ENCODE measurements around the gene PNCK.

- TF ChIP-seq ATF2 (IDR thresholded peaks at IDR 0.05; ENCODE audit: low read length), result no peak
- TF ChIP-seq CTCF (IDR thresholded peaks at IDR 0.05 in 2 of 3, conservative IDR thresholded peaks at IDR 0.05 in 1 of 3; ENCODE audit: control insufficient read depth in 2 of 3, extremely low read depth in 1 of 3, insufficient read depth in 1 of 3, low read depth in 3 of 3, low read length in 3 of 3), result no peak
- no peak for TF ChIP-seq POLR2A (IDR thresholded peaks at IDR 0.05; ENCODE audit: low read depth, low read length)
- no peak for TF ChIP-seq HCFC1 (IDR thresholded peaks at IDR 0.05; ENCODE audit: low read length)
- no peak for TF ChIP-seq CHD2 (IDR thresholded peaks at IDR 0.05; ENCODE audit: borderline replicate concordance, low read depth, low read length)
- TF ChIP-seq GATAD2B (conservative IDR thresholded peaks at IDR 0.05; ENCODE audit: low read depth), result no peak
- no peak for TF ChIP-seq EP300 (IDR thresholded peaks at IDR 0.05; ENCODE audit: borderline replicate concordance in 1 of 2, control insufficient read depth in 1 of 2, low read depth in 2 of 2, low read length in 2 of 2)
- TF ChIP-seq ZBTB40 (IDR thresholded peaks at IDR 0.05; ENCODE audit: borderline replicate concordance), result no peak
- TF ChIP-seq TAF1 (IDR thresholded peaks at IDR 0.05; ENCODE audit: borderline replicate concordance, low read depth, low read length), result no peak
- no peak for TF ChIP-seq FOS (IDR thresholded peaks at IDR 0.05; ENCODE audit: borderline replicate concordance, extremely low read depth, insufficient read length)
- no peak for TF ChIP-seq CHD1 (IDR thresholded peaks at IDR 0.05; ENCODE audit: low read depth, low read length)
- no peak for TF ChIP-seq POLR2AphosphoS5 (IDR thresholded peaks at IDR 0.05; ENCODE audit: low read length)
- TF ChIP-seq STAT1 (conservative IDR thresholded peaks at IDR 0.05), result no peak
These were observed 34.2 kb downstream of the PNCK start for GRCh38 chrX:153639177-153640044.
